Fibroblast of lung (primary cell): ENCODE measurements around the gene NF1. TPM values are rescaled to one million over a fixed set of nuclear protein-coding genes. Genes with fewer than 3 reads are reported as not detected.
A peak's percentile ranks its signal among the peaks of the same experiment; 100 is the strongest.
"Not testable (repeated sequence)": the region's sequence is repeated elsewhere in the genome, so short reads cannot be mapped to it uniquely, and the experiment has no call there.

ENCODE experiments used
- DNase-seq, 2 donors: peaks; one replicate each; pipeline versions ENCODE4 v3.0.0 to v3.0.0-alpha.2; 2010; ENCODE audit warnings: low read depth in 2 of 2
- H2AFZ ChIP-seq: 2 replicates; pipeline ENCODE4 v1.5.1; 2012; ENCODE audit warnings: low read length, control low read depth, inconsistent platforms
- H3K27ac ChIP-seq: 2 replicates; pipeline ENCODE4 v1.5.1; 2011; ENCODE audit warnings: low read length, control low read depth; ENCODE audit not compliant: insufficient read depth
- H3K27me3 ChIP-seq: 2 replicates; pipeline ENCODE4 v1.5.1; 2011; ENCODE audit warnings: mild to moderate bottlenecking, low read length; ENCODE audit not compliant: control insufficient read depth, insufficient read depth
- H3K36me3 ChIP-seq: 2 replicates; pipeline ENCODE4 v1.5.1; 2011; ENCODE audit warnings: low read length; ENCODE audit not compliant: control insufficient read depth, insufficient read depth
- H3K4me1 ChIP-seq: 2 replicates; pipeline ENCODE4 v1.5.1; 2011; ENCODE audit warnings: low read length; ENCODE audit not compliant: control insufficient read depth, insufficient read depth; ENCODE audit errors: extremely low read depth
- H3K4me2 ChIP-seq: 2 replicates; pipeline ENCODE4 v1.5.1; 2011; ENCODE audit warnings: low read length, control low read depth; ENCODE audit not compliant: insufficient read depth; ENCODE audit errors: extremely low read depth
- H3K4me3 ChIP-seq, 4 experiments: fragments of 200-600 bp in 1 of 4; sonication (generic) in 1 of 4; replicated peaks in 1 of 4; 2 replicates each; pipeline ENCODE4 v1.5.1; 2011 to 2016; ENCODE audit warnings: low read length in 4 of 4, low read depth in 3 of 4, mild to moderate bottlenecking in 3 of 4, control low read depth in 2 of 4, inconsistent platforms in 1 of 4, mixed read lengths in 1 of 4; ENCODE audit not compliant: insufficient read depth in 1 of 4; ENCODE audit errors: control extremely low read depth in 1 of 4
- H3K79me2 ChIP-seq: 2 replicates; pipeline ENCODE4 v1.5.1; 2012; ENCODE audit warnings: mild to moderate bottlenecking, low read length, inconsistent platforms; ENCODE audit not compliant: control insufficient read depth, insufficient read depth
- H3K9ac ChIP-seq: 2 replicates; pipeline ENCODE4 v1.5.1; 2011; ENCODE audit warnings: mild to moderate bottlenecking, low read length, control low read depth; ENCODE audit not compliant: insufficient read depth
- H3K9me3 ChIP-seq: 2 replicates; pipeline ENCODE4 v1.5.1; 2012; ENCODE audit warnings: low read depth, low read length; ENCODE audit not compliant: control insufficient read depth, insufficient read depth
- H4K20me1 ChIP-seq: 2 replicates; pipeline ENCODE4 v1.5.1; 2011; ENCODE audit warnings: low read length; ENCODE audit not compliant: control insufficient read depth, insufficient read depth; ENCODE audit errors: extremely low read depth
- CTCF ChIP-seq, 2 donors: IDR thresholded peaks in 1 of 2; conservative IDR thresholded peaks in 1 of 2; 1 replicate in 1 of 2; 2 replicates in 1 of 2; pipeline ENCODE4 v1.5.1; 2011 to 2012; ENCODE audit warnings: low read length in 2 of 2, control low read depth in 1 of 2, inconsistent platforms in 1 of 2, low read depth in 1 of 2, mild to moderate bottlenecking in 1 of 2
- EZH2 ChIP-seq: IDR thresholded peaks from 2 replicates; pipeline ENCODE4 v1.5.1; 2012; ENCODE audit warnings: low read length, control low read depth, mild to moderate bottlenecking; ENCODE audit errors: missing control alignments
- polyA plus RNA-seq, 2 donors: library from polyadenylated mRNA; depleted of rRNA in 1 of 2; stranded (reverse) in 1 of 2; unstranded in 1 of 2; fragments of >200 nt; gene quantifications; 2 replicates each; pipeline ENCODE4 v1.2.1, GENCODE V29; 2011 to 2012; ENCODE audit warnings: missing spikeins in 1 of 2
- total RNA-seq: library from RNA; depleted of rRNA; stranded (reverse); fragments of >200 nt; gene quantifications from 2 replicates; pipeline ENCODE4 v1.2.1, GENCODE V29; 2014

The NF1 gene
- total and polyA plus RNA-seq, 2 donors (not counting 1 experiment from before 2014, with no cell fraction given), result 52.8 to 78.8 TPM

- no peak for DNase-seq
- Histone ChIP-seq H2AFZ (no peak overlapping the region), H3K27me3 (no peaks in the 10 kb centered on the region), H4K20me1 (no peaks in the 10 kb centered on the region), H3K79me2 (no peaks in the 10 kb centered on the region), H3K9me3 (no peaks in the 10 kb centered on the region), H3K4me1 (no peaks in the 10 kb centered on the region), H3K9ac (no peak overlapping the region), H3K4me2 (no peak overlapping the region), H3K27ac (no peak overlapping the region), H3K36me3 (no peaks in the 10 kb centered on the region), H3K4me3 (no peak overlapping the region)
- TF ChIP-seq CTCF (conservative IDR thresholded peaks at IDR 0.05 in 1 of 2, IDR thresholded peaks at IDR 0.05 in 1 of 2; ENCODE audit: low read depth in 1 of 2, low read length in 2 of 2) (no peak), EZH2 (no peak)
Observed at GRCh38 chr17:31381165-31381668, 286.4 kb downstream of the NF1 start.

- not testable (repeated sequence) for H3K9me3 ChIP-seq, H3K27ac ChIP-seq, H4K20me1 ChIP-seq, H3K4me1 ChIP-seq, H3K27me3 ChIP-seq, H3K36me3 ChIP-seq, H3K79me2 ChIP-seq, H3K4me2 ChIP-seq, DNase-seq, H3K9ac ChIP-seq, H2AFZ ChIP-seq, H3K4me3 ChIP-seq
Observed at GRCh38 chr17:31382668-31383275, 288.0 kb downstream of the NF1 start.

- not testable (repeated sequence) for H4K20me1 ChIP-seq, DNase-seq, H3K27me3 ChIP-seq, H3K79me2 ChIP-seq, H3K36me3 ChIP-seq, H3K4me3 ChIP-seq, H3K4me1 ChIP-seq, H2AFZ ChIP-seq, H3K9me3 ChIP-seq, H3K27ac ChIP-seq, H3K4me2 ChIP-seq, H3K9ac ChIP-seq
Observed at GRCh38 chr17:31383488-31383887, 288.7 kb downstream of the NF1 start.

- no peaks in the 10 kb centered on the region for H3K36me3 ChIP-seq
- DNase-seq, result peak in 1 of 2 donors; percentile 6
Observed at GRCh38 chr17:31385428-31386285, 290.9 kb downstream of the NF1 start.

More at GRCh38 chr17:31385428-31386285, 290.9 kb downstream of the NF1 start:
- no peak for TF ChIP-seq CTCF (conservative IDR thresholded peaks at IDR 0.05 in 1 of 2, IDR thresholded peaks at IDR 0.05 in 1 of 2; ENCODE audit: low read depth in 1 of 2, low read length in 2 of 2)
- TF ChIP-seq EZH2, result no peak
- no peaks in the 10 kb centered on the region for H4K20me1 ChIP-seq
- H3K4me1 ChIP-seq, result no peaks in the 10 kb centered on the region
- no peak overlapping the region for H2AFZ ChIP-seq
- no peak overlapping the region for H3K4me3 ChIP-seq
- peaks cover 4% of the 10 kb centered on the region for H3K27me3 ChIP-seq
- no peak overlapping the region for H3K4me2 ChIP-seq
- no peaks in the 10 kb centered on the region for H3K79me2 ChIP-seq
- H3K27ac ChIP-seq, result no peak overlapping the region
- no peaks in the 10 kb centered on the region for H3K9me3 ChIP-seq
- no peak overlapping the region for H3K9ac ChIP-seq
